Pulmonary artery endothelial cell (primary cell): ENCODE data around the gene CCL7. TPM values are rescaled to one million over a fixed set of nuclear protein-coding genes. Genes with fewer than 3 reads are reported as not detected.

Experiments used
- total RNA-seq: library from RNA; depleted of rRNA; stranded (reverse); fragments of >200 nt; gene quantifications from 2 replicates; pipeline ENCODE4 v1.2.3, GENCODE V29; 2014

Gene CCL7
- total RNA-seq, 1 donor from 2014 or later, result 0.07 TPM

Other genes with a start within 250 kb of the CCL7 start
- gene CCL2, start 14.9 kb upstream of the CCL7 start, total RNA-seq, result 135 and 355 TPM in 2 replicates
- gene CCL11, start 15.5 kb downstream of the CCL7 start, total RNA-seq, result not detected in 2 replicates
- not detected in 2 replicates for gene CCL8, start 49.2 kb downstream of the CCL7 start, total RNA-seq
- gene CCL13, start 86.3 kb downstream of the CCL7 start, total RNA-seq, result not detected in 2 replicates
- not detected in 2 replicates for gene CCL1, start 93.0 kb downstream of the CCL7 start, total RNA-seq